ENCODE results near the gene FLYWCH2. TPM values are rescaled to one million over a fixed set of nuclear protein-coding genes. Genes with fewer than 3 reads are reported as not detected.

FLYWCH2 gene
- total and polyA plus RNA-seq, 7 donors: 14.1 to 39.4 (median 15.7) TPM

DNA sequence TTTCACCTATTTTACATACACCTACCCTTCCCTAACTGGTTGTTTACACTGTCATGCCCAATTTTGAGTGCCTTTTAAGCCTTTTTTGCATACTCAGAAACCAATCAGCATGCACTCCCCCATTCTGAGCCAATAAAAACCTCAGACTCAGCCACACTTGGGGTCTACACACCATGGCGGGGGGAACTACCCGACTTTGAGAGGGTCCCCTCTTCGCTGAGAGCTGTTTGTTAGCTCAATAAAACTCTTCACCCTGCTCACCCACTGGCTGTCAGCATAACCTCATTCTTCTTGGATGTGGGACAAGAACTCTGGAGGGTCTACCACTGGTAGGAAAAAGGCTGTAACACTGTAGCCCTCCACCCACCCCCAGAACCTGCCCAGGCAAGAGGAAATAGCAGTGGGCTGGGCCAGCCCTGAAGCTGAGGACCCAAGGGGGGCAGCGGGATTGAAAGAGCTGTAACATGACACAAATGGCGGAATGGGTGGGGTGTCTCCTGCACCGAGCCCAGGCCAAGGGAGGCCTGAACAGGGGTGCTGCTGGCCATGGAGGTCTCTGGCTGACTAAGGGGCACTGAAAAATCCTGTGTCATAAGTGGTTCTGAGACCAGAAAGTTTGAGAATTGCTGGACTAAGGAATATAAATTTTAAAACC is 3.0 kb upstream of the FLYWCH2 start:
- H3K4me3 ChIP-seq: no peak overlapping the region
- intact Hi-C loops (cut with DNase I): loop anchor here in 1 of 2 donors (5.0 kb wide), 1 partner anchor 37 kb away; no protein-coding TSS in a partner anchor
- H3K4me1 ChIP-seq: no peaks in the 10 kb centered on the region
- no peaks in the 10 kb centered on the region for H3K9me3 ChIP-seq
- H3K36me3 ChIP-seq (ENCODE audit: insufficient read depth in 1 of 2, low read depth in 1 of 2): no peaks in the 10 kb centered on the region
- no peaks in the 10 kb centered on the region for H3K27me3 ChIP-seq (ENCODE audit: insufficient read depth in 3 of 3, low read length in 2 of 3)
- ATAC-seq: no peak
- H3K27ac ChIP-seq: no peak overlapping the region
- peak in 1 of 2 donors; percentile 16 for DNase-seq
- TF ChIP-seq, protein P1, sequence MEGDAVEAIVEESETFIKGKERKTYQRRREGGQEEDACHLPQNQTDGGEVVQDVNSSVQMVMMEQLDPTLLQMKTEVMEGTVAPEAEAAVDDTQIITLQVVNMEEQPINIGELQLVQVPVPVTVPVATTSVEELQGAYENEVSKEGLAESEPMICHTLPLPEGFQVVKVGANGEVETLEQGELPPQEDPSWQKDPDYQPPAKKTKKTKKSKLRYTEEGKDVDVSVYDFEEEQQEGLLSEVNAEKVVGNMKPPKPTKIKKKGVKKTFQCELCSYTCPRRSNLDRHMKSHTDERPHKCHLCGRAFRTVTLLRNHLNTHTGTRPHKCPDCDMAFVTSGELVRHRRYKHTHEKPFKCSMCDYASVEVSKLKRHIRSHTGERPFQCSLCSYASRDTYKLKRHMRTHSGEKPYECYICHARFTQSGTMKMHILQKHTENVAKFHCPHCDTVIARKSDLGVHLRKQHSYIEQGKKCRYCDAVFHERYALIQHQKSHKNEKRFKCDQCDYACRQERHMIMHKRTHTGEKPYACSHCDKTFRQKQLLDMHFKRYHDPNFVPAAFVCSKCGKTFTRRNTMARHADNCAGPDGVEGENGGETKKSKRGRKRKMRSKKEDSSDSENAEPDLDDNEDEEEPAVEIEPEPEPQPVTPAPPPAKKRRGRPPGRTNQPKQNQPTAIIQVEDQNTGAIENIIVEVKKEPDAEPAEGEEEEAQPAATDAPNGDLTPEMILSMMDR (IDR thresholded peaks at IDR 0.05): no peak
- WGBS, 3 donors: 83 to 93% (median 86%) methylated on average over 6 of the region's 6 CpGs

GRCh38 chr16:2881783-2882649 is 999 bp upstream of the FLYWCH2 start:
- Histone ChIP-seq H3K4me1 (no peaks in the 10 kb centered on the region), H3K27me3 (ENCODE audit: insufficient read depth in 3 of 3, low read length in 2 of 3) (no peaks in the 10 kb centered on the region), H3K9me3 (no peaks in the 10 kb centered on the region), H3K27ac (peak overlapping the region; percentile 91), H3K36me3 (ENCODE audit: insufficient read depth in 1 of 2, low read depth in 1 of 2) (no peaks in the 10 kb centered on the region), H3K4me3 (peak overlapping the region; percentile 96)
- ATAC-seq (peak; percentile 9 to 33 (median 16)), DNase-seq (peak in 1 of 2 donors; percentile 69)
- 5 to 8% (median 7%) methylated on average over 44 to 52 of the region's 52 CpGs for WGBS, 3 donors
- intact Hi-C loops (cut with DNase I): no loop called here
- TF ChIP-seq, protein P1 (IDR thresholded peaks at IDR 0.05): no peak

- intact Hi-C loops (cut with DNase I): no loop called here
- ATAC-seq (peak in 3 of 4 donors; percentile 2 to 15 (median 4)), DNase-seq (peak; percentile 39 to 61)
- Histone ChIP-seq H3K4me3 (peak overlapping the region; percentile 96), H3K9me3 (no peaks in the 10 kb centered on the region), H3K27me3 (ENCODE audit: insufficient read depth in 3 of 3, low read length in 2 of 3) (no peaks in the 10 kb centered on the region), H3K27ac (peak overlapping the region; percentile 91), H3K36me3 (ENCODE audit: insufficient read depth in 1 of 2, low read depth in 1 of 2) (no peaks in the 10 kb centered on the region), H3K4me1 (no peaks in the 10 kb centered on the region)
- WGBS, 3 donors: 0 to 1% (median 0%) methylated on average over 28 to 31 of the region's 31 CpGs
- TF ChIP-seq, protein P1 (IDR thresholded peaks at IDR 0.05): peak; percentile 1
These were observed 468 bp downstream of the FLYWCH2 start for GRCh38 chr16:2883458-2883908.

GRCh38 chr16:2884041-2884451 is 1.0 kb downstream of the FLYWCH2 start:
- no peaks in the 10 kb centered on the region for H3K9me3 ChIP-seq
- H3K4me3 ChIP-seq: peak overlapping the region; percentile 96
- WGBS, 3 donors: 44 to 51% (median 48%) methylated on average over 18 of the region's 18 CpGs
- H3K4me1 ChIP-seq: no peaks in the 10 kb centered on the region
- TF ChIP-seq, protein P1 (IDR thresholded peaks at IDR 0.05): no peak
- DNase-seq: no peak
- H3K27me3 ChIP-seq (ENCODE audit: insufficient read depth in 3 of 3, low read length in 2 of 3): no peaks in the 10 kb centered on the region
- ATAC-seq: no peak
- no peaks in the 10 kb centered on the region for H3K36me3 ChIP-seq (ENCODE audit: insufficient read depth in 1 of 2, low read depth in 1 of 2)
- peak overlapping the region; percentile 91 for H3K27ac ChIP-seq
- intact Hi-C loops (cut with DNase I): no loop called here
